GM12801 (cell line): Measurements from ENCODE around the gene RPS6KA5.

Experiments
- CTCF ChIP-seq: IDR thresholded peaks from one replicate; pipeline ENCODE4 v1.5.1; 2011; ENCODE audit warnings: control low read depth; ENCODE audit not compliant: insufficient read length; ENCODE audit errors: extremely low read depth

RPS6KA5 gene

GRCh38 chr14:91061056-91061887 is 831 bp upstream of the RPS6KA5 start:
- TF ChIP-seq CTCF: no peak

- TF ChIP-seq CTCF: no peak
Measured at GRCh38 chr14:91059576-91060350, 678 bp downstream of the RPS6KA5 start.

GRCh38 chr14:91058042-91058581 is 2.3 kb downstream of the RPS6KA5 start:
- TF ChIP-seq CTCF: no peak

- TF ChIP-seq CTCF: no peak
Measured at GRCh38 chr14:91056361-91056760, 4.1 kb downstream of the RPS6KA5 start.

- TF ChIP-seq CTCF: no peak
Measured at GRCh38 chr14:91055016-91055415, 5.4 kb downstream of the RPS6KA5 start.

GRCh38 chr14:91048676-91049075 is 11.8 kb downstream of the RPS6KA5 start:
- no peak for TF ChIP-seq CTCF

GRCh38 chr14:91048265-91048664 is 12.2 kb downstream of the RPS6KA5 start:
- TF ChIP-seq CTCF: no peak
